ENCODE measurements around the gene TSSK3. TPM values are rescaled to one million over a fixed set of nuclear protein-coding genes. Genes with fewer than 3 reads are reported as not detected.

Gene TSSK3
- total and polyA plus RNA-seq, 2 experiments from 2014 or later, result not detected

DNA sequence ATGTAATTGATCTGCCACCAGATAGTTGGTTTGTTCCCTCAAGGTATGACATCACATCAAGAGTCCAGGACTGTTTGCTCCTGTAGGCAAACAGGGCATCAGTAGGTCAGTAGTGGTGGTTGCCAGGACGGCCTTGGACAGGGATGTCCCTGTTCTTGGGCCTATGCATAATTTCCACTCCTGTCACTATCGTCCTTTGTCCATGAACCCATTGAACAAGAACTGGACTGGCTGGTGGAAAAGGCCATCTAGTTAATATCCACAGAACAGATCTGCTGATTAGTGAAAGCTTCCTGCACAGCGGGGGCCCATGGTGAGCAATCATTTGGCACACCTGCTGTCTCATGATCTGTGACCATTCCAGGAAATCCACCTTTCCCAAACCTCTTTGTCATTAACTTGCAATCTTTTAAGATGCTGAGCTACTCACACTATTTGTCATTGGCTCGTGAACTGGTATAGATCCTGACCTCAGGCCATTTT is 44.3 kb downstream of the TSSK3 start:
- no peaks in the 10 kb centered on the region for H3K27me3 ChIP-seq (ENCODE audit: insufficient read depth)
- no peaks in the 10 kb centered on the region; the same call in 1 of the 2 replicates for H3K4me1 ChIP-seq (ENCODE audit: insufficient read depth)
- no peaks in the 10 kb centered on the region for H4K20me1 ChIP-seq (replicated peaks; ENCODE audit: insufficient read depth)
- peaks cover 2% of the 10 kb centered on the region for H3K27me3 Mint-ChIP-seq (ENCODE audit: insufficient read depth, low read depth, poor library complexity)
- no peak overlapping the region for H3K27ac Mint-ChIP-seq
- peaks cover 3% of the 10 kb centered on the region; the same call in 1 of the 3 replicates for H3K9me3 Mint-ChIP-seq
- H3K4me1 Mint-ChIP-seq, result no peaks in the 10 kb centered on the region
- H3F3A ChIP-seq (replicated peaks; ENCODE audit: low read depth), result no peaks in the 10 kb centered on the region
- no peak overlapping the region for H3K27ac ChIP-seq (ENCODE audit: low read depth)
- no peak overlapping the region for H2AFZ ChIP-seq
- no peak overlapping the region for H3K4me3 ChIP-seq
- H3K36me3 ChIP-seq (ENCODE audit: insufficient read depth), result no peaks in the 10 kb centered on the region
- DNase-seq (ENCODE audit: low spot score) (no peak), ATAC-seq (no peak)
- H3K4me2 ChIP-seq, result no peak overlapping the region
- no peaks in the 10 kb centered on the region for H3K9me2 ChIP-seq (ENCODE audit: insufficient read depth)
- H3K36me3 Mint-ChIP-seq (ENCODE audit: low read depth), result no peaks in the 10 kb centered on the region
- no peaks in the 10 kb centered on the region for H3K79me2 ChIP-seq (replicated peaks; ENCODE audit: insufficient read depth)
- no peak overlapping the region for H3K4me3 Mint-ChIP-seq
- TF ChIP-seq POLR2AphosphoS5 (IDR thresholded peaks at IDR 0.05; ENCODE audit: low read depth) (no peak), ETS1 (IDR thresholded peaks at IDR 0.05) (no peak), ZNF114 (CRISPR knock-in tag; IDR thresholded peaks at IDR 0.05) (no peak), STAT1 (IDR thresholded peaks at IDR 0.05; ENCODE audit: unreplicated experiment) (no peak), EZH2 (IDR thresholded peaks at IDR 0.05; ENCODE audit: low read depth, unreplicated experiment) (no peak), EZH2phosphoT487 (IDR thresholded peaks at IDR 0.05; ENCODE audit: unreplicated experiment) (no peak), CREB1 (CRISPR knock-in tag; IDR thresholded peaks at IDR 0.05; ENCODE audit: low read depth) (no peak), REST (IDR thresholded peaks at IDR 0.05; ENCODE audit: unreplicated experiment) (no peak), JUNB (IDR thresholded peaks at IDR 0.05; ENCODE audit: unreplicated experiment) (no peak), NANOG (IDR thresholded peaks at IDR 0.05; ENCODE audit: borderline replicate concordance) (no peak), ZNF462 (CRISPR knock-in tag; IDR thresholded peaks at IDR 0.05) (no peak), ZNF331 (CRISPR knock-in tag; IDR thresholded peaks at IDR 0.05; ENCODE audit: low read depth) (no peak)
- TF ChIP-seq, protein P1, sequence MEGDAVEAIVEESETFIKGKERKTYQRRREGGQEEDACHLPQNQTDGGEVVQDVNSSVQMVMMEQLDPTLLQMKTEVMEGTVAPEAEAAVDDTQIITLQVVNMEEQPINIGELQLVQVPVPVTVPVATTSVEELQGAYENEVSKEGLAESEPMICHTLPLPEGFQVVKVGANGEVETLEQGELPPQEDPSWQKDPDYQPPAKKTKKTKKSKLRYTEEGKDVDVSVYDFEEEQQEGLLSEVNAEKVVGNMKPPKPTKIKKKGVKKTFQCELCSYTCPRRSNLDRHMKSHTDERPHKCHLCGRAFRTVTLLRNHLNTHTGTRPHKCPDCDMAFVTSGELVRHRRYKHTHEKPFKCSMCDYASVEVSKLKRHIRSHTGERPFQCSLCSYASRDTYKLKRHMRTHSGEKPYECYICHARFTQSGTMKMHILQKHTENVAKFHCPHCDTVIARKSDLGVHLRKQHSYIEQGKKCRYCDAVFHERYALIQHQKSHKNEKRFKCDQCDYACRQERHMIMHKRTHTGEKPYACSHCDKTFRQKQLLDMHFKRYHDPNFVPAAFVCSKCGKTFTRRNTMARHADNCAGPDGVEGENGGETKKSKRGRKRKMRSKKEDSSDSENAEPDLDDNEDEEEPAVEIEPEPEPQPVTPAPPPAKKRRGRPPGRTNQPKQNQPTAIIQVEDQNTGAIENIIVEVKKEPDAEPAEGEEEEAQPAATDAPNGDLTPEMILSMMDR (conservative IDR thresholded peaks at IDR 0.05; ENCODE audit: low read depth in 2 of 2), result no peak
